ENCODE data around the gene DLG4. TPM values are rescaled to one million over a fixed set of nuclear protein-coding genes. Genes with fewer than 3 reads are reported as not detected.

The DLG4 gene
- total RNA-seq, 2 donors from 2014 or later = 3.6 to 9.3 TPM

DNA sequence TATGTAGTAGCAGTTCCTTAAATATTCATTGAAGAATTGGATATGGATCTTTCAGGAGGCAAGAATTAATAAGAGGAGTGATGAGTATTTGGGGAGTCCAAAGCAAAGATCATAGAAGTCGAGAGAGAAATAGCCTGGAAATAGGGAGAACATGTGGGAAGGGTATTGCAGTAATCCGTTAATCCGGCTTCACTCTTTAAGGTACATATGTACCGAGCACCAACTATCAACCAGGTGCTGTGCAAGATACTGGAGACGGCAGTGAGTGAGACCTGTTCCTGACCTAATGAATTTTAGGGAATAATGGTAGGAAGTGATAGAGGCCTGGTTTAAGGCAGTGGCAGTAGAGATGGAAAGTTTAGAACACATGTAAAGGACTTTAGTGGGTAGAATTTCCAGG, 33.4 kb upstream of the DLG4 start:
- TF ChIP-seq, protein P1, sequence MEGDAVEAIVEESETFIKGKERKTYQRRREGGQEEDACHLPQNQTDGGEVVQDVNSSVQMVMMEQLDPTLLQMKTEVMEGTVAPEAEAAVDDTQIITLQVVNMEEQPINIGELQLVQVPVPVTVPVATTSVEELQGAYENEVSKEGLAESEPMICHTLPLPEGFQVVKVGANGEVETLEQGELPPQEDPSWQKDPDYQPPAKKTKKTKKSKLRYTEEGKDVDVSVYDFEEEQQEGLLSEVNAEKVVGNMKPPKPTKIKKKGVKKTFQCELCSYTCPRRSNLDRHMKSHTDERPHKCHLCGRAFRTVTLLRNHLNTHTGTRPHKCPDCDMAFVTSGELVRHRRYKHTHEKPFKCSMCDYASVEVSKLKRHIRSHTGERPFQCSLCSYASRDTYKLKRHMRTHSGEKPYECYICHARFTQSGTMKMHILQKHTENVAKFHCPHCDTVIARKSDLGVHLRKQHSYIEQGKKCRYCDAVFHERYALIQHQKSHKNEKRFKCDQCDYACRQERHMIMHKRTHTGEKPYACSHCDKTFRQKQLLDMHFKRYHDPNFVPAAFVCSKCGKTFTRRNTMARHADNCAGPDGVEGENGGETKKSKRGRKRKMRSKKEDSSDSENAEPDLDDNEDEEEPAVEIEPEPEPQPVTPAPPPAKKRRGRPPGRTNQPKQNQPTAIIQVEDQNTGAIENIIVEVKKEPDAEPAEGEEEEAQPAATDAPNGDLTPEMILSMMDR (IDR thresholded peaks at IDR 0.05) = no peak
- TF ChIP-seq POLR2A (IDR thresholded peaks at IDR 0.05) = no peak
- H3K27ac ChIP-seq = peak overlapping the region; percentile 87 to 100 (median 100)
- WGBS, 2 donors = 49 to 51% methylated on average over 5 of the region's 5 CpGs
- no peak for ATAC-seq
- intact Hi-C loops (cut with DNase I) = no loop called here
- H3K4me1 ChIP-seq = peaks cover 38% of the 10 kb centered on the region
- H3K36me3 ChIP-seq (replicated peaks in 1 of 2; ENCODE audit: insufficient read depth in 1 of 2, low read depth in 2 of 2) = peaks cover 0 to 8% of the 10 kb centered on the region in 2 donors
- no peak for DNase-seq
- no peaks in the 10 kb centered on the region for H3K9me3 ChIP-seq
- no peaks in the 10 kb centered on the region for H3K27me3 ChIP-seq
- H3K4me3 ChIP-seq = peak overlapping the region in 1 of 2 donors; percentile 28

DNA sequence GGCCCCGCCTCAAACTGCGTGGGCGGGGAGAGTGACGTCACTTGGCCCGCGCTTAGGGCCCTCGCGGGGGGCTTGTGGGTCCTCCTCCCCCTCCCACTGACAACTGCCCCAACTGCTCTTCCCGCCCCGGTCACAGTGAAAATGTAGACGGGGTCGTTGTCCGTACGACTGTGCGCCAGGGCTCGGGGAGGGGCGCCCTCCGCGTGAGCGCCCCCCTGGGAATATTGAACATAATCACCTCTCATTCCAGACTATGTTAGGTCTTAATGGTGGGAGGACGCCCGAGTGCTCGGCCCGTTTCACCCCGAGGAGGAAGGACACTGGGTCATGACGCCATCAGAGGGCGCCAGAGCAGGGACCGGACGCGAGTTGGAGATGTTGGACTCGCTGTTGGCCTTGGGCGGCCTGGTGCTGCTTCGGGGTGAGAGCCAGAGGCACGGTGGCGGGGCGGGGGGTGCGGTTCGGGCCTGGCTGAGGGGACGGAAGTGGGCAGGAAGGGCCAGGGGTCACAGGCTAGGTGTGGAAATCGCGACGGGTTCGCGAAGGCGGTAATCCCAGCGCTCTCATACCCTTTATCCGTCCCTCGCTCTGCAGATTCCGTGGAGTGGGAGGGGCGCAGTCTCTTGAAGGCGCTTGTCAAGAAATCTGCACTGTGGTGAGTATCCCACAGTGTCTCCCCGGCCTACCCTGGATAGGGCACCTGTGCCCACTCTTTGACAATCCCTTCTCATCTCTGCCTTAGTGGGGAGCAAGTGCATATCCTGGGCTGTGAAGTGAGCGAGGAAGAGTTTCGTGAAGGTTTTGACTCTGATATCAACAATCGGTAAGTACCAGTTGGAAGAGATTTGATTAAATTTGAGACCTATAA, 32.8 kb upstream of the DLG4 start, which contains the start of gene ELP5:
ELP5 (plus strand) TSS at position 40 of the 868 bp plus-strand sequence; CDS start at position 376, 336 bp downstream.
- H3K27me3 ChIP-seq = no peaks in the 10 kb centered on the region
- 1 to 6% methylated on average over 11 to 55 of the region's 55 CpGs for WGBS, 2 donors
- H3K36me3 ChIP-seq (replicated peaks in 1 of 2; ENCODE audit: insufficient read depth in 1 of 2, low read depth in 2 of 2) = peaks cover 0 to 8% of the 10 kb centered on the region in 2 donors
- peaks cover 38% of the 10 kb centered on the region for H3K4me1 ChIP-seq
- ATAC-seq (peak; percentile 78), DNase-seq (peak; percentile 94 to 96 (median 96))
- intact Hi-C loops (cut with DNase I) = no loop called here
- H3K27ac ChIP-seq = peak within 1 kb of the TSS; percentile 87 to 100 (median 100)
- H3K4me3 ChIP-seq = peak within 1 kb of the TSS; percentile 98 to 99
- no peaks in the 10 kb centered on the region for H3K9me3 ChIP-seq
- TF ChIP-seq, protein P1 (IDR thresholded peaks at IDR 0.05) = peak in 4 of 7 experiments; percentile 20 to 39 (median 32)
- TF ChIP-seq POLR2A (IDR thresholded peaks at IDR 0.05) = peak; percentile 37 to 80 (median 78)

DNA sequence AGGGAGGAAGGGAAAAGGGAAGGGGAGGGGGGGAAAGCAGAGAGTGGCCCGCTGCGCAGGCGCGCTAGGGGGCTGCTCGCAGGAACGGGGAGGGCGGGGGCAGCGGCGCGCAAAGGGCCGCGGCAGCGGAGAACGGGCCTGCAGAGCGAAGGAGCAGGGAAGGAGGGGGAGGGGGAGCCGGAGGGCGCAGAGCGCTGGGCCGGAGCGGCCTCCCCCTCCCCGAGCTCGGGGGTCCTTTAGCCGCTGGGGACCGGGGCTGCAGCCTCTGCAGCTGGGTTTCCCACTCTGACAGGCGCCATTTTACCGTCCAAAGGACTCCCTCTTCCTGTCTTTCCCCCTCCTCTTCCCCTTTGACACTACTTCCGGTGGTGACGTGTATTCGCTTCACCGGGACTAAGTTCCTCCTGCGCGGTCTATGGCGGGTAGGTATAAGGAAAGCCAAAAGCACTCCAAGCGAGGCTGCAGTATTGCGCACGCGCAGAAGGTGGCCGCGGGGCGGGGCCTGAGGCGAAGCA, 32.1 kb upstream of the DLG4 start, which contains the start of gene CTDNEP1:
CTDNEP1 (minus strand) TSS at position 74 of the 515 bp plus-strand sequence. CDS start 438 bp downstream, outside the sequence.
- intact Hi-C loops (cut with DNase I) = no loop called here
- 0 to 1% methylated on average over 39 to 40 of the region's 41 CpGs for WGBS, 2 donors
- H3K9me3 ChIP-seq = no peaks in the 10 kb centered on the region
- peak; percentile 92 for ATAC-seq
- H3K27ac ChIP-seq = peak within 1 kb of the TSS; percentile 87 to 100 (median 100)
- peaks cover 0 to 7% of the 10 kb centered on the region in 2 donors for H3K36me3 ChIP-seq (replicated peaks in 1 of 2; ENCODE audit: insufficient read depth in 1 of 2, low read depth in 2 of 2)
- H3K27me3 ChIP-seq = no peaks in the 10 kb centered on the region
- H3K4me3 ChIP-seq = peak within 1 kb of the TSS; percentile 98 to 99
- DNase-seq = peak; percentile 97 to 99 (median 98)
- peaks cover 38% of the 10 kb centered on the region for H3K4me1 ChIP-seq
- TF ChIP-seq, protein P1 (IDR thresholded peaks at IDR 0.05) = no peak
- TF ChIP-seq POLR2A (IDR thresholded peaks at IDR 0.05) = peak; percentile 42 to 70 (median 60)

DNA sequence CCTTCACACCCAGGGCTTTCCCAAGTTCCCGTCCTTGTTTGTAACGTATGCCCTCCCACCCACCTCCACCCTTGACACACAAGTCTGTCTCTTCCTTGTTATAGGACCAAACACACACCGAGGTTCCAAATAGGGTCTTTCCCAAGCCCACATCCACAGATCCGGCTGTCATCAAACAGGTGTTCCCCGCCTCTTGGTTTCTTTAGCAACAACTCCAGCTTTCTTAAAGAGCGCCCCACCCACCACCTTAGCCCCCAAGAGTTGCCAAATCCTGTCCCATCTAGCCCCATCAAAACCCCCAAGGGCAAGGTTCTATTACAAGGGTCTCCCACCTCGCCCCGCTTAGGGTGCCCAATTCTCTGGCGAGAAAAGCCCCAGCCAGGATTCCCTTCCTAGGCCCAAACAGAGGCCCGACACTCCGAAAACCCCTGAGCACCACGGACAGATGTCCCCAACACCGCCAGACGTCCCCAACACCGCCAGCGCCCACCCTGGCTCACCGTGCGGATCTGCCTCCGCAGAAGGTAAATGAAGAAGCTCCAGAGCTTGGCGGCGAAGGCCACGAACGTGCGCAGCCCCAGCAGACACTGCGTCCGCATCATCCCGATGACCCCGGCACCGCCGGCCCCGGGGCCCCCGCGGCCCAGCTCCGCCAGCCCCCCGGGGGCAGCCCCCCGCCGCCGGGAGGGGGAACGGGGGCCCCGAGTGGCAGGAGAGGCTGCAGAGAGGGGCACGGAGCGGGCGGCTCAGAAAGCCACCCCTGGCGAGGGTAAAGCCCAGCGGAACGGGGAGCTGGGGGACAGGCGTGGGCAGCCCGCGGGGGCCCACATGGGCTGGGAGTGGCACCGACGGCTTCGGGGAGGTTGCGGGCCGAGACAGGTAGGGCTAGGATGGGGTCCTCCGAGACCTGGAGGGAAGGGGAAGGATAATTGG, 31.3 kb upstream of the DLG4 start:
- peaks cover 38% of the 10 kb centered on the region for H3K4me1 ChIP-seq
- WGBS, 2 donors = 0 to 1% methylated on average over 9 to 49 of the region's 55 CpGs

More for the DNA sequence above, 31.3 kb upstream of the DLG4 start:
- intact Hi-C loops (cut with DNase I) = no loop called here
- Histone ChIP-seq H3K36me3 (replicated peaks in 1 of 2; ENCODE audit: insufficient read depth in 1 of 2, low read depth in 2 of 2) (peaks cover 0 to 7% of the 10 kb centered on the region in 2 donors), H3K27me3 (no peaks in the 10 kb centered on the region), H3K27ac (peak overlapping the region; percentile 87 to 100 (median 100)), H3K9me3 (no peaks in the 10 kb centered on the region), H3K4me3 (peak overlapping the region; percentile 98 to 99)
- ATAC-seq (no peak), DNase-seq (peak in 1 of 4 donors; percentile 29)
- no peak for TF ChIP-seq POLR2A (IDR thresholded peaks at IDR 0.05)
- TF ChIP-seq, protein P1 (IDR thresholded peaks at IDR 0.05) = no peak

All from body of pancreas (tissue), 4 donors.